T-helper 9 cell (primary cell): ENCODE measurements around the gene TMEM247.
"Not testable (repeated sequence)": the region's sequence is repeated elsewhere in the genome, so short reads cannot be mapped to it uniquely, and the experiment has no call there.

Experiments
- DNase-seq: peaks from one replicate; pipeline ENCODE4 v3.0.0-alpha.2; 2020

Gene TMEM247

DNA sequence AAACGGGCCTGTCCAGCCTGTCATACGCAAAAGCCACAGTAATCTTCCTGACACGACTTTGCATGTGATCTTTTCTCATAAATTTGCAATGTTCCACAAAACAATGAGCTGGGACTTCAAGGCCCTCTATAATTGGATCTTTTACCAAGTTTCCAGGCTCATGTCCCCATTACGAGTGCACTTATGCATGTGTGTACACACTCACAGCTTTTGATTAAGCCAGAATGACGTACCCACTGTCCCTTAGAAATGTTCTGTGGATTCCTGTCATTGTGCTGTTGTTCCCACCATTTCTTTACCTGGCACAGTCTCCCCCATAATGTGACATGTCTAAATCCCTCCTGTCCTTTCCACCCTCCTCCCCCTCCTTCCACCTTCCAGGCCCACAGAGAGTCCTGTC lies 19.7 kb upstream of the TMEM247 start:
- no peak for DNase-seq

- no peak for DNase-seq
Measured at GRCh38 chr2:46460241-46460921, 19.0 kb upstream of the TMEM247 start.

DNA sequence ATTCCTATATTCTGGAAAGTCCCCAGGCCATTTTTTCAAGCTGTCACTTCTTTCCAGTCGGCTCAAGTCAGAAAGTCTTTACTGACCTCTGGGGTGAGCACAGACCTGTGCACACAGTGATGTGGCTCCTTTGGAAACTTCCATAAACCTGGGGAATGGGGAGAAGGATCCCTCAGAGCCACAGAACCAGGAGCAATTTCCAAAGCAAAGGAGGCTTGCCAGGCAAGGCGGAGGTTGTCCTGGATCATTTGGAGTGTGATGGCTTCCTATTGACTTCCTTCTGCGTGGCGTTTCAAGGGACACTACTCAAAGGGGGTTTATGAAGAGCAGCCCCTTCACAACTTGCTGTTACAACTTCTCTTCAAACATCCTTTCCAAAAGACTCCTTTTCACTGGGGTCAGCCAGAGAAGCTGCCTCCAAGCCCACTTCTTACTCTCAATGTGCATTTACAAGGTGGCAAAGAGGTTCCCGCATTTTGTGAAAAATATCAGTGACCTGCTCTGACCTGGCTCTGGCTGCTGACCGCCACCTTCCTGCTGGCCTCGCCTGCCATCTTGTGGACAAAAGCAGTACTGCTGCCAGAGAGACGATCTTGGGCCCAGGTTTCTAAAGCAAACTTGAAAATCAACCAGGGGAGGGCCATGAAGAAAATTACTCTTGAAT lies 18.2 kb upstream of the TMEM247 start:
- DNase-seq: peak; percentile 75

- no peak for DNase-seq
Measured at GRCh38 chr2:46461709-46462171, 17.6 kb upstream of the TMEM247 start.

- no peak for DNase-seq
Measured at GRCh38 chr2:46462936-46463335, 16.4 kb upstream of the TMEM247 start.

DNA sequence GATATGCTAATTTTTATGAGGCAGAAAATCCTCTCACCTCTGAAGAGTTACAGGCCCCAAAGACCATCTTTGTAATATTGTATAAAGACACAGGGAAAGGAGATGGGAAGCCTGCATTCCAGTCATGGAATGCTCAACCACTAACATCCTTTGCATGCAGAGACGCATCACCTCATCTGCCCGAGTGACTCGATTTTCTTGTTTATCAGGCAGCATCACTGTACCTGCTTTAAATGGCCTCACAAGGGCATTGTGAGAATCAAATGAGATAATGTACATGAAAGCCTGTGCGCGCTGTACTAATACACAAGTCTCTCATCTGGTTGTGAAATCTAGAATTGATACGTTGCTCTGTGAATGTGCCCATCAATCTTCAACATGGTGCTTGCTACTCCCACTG lies 10.2 kb upstream of the TMEM247 start:
- no peak for DNase-seq

GRCh38 chr2:46469700-46470099 lies 9.7 kb upstream of the TMEM247 start:
- no peak for DNase-seq

DNA sequence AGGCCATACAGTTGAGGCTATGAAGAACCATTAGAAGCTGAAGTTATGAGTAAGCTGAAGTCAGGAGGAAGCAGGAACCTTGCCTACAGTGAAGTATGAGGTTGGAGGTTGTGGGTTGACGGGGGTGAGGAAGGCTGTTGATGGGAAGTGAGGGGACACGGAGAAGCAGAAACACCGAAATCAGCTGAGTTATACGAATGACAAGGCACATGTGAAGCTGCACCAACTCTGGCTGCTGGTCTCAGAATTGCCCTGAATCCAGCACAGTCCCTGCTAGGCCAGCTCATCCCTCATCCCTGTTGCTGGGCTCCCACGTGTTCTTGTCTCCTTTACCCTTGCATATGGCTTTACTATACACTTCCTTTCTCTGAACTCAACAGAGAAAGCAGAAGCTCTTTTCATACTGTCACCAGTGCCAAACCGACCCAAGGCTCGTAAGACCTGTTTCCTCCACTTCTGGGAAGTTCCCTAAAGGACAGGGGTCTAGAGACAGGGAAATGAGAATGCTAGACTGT lies 9.2 kb upstream of the TMEM247 start:
- no peak for DNase-seq

DNA sequence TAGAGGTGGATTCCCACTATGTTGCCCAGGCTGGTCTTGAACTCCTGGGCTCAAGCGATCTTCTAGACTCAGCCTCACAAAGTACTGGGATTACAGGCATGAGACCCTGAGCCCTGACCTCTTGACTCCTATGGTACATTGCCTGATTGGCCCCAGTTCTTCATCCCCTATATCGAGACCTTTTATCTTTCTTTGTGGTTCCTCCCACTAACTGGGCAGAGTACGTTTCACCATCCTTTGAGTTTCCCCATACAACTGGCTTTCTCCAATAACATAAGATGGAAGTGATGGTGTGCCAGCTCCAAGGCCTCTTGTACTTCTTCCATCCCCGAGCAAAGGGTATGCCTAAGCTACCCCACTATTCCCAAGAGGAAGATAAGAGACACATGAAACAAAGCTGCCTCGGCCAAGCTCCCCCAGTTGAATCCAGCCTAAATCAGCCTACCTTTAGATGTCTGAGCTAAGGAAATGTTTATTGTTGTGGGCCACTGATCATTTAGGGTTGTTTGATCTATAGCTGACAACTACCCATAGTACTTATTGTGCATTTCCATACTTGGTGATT lies 8.3 kb upstream of the TMEM247 start:
- DNase-seq: no peak

- DNase-seq: no peak
Measured at GRCh38 chr2:46471697-46472096, 7.7 kb upstream of the TMEM247 start.

- not testable (repeated sequence) for DNase-seq
Measured at GRCh38 chr2:46472165-46472564, 7.2 kb upstream of the TMEM247 start.

DNA sequence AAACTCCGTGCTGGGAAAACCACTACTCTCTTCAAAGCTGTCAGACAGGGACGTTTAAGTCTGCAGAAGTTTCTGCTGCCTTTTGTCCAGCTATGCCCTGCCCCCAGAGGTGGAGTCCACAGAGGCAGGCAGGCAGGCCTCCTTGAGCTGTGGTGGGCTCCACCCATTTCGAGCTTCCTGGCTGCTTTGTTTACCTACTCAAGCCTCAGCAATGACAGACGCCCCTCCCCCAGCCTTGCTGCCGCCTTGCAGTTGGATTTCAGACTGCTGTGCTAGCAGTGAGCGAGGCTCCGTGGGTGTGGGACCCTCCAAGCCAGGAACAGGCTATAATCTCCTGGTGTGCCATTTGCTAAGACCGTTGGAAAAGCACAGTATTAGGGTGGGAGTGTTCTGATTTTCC lies 1.9 kb upstream of the TMEM247 start:
- not testable (repeated sequence) for DNase-seq

- DNase-seq: no peak
Measured at GRCh38 chr2:46477925-46478324, 1.4 kb upstream of the TMEM247 start.

DNA sequence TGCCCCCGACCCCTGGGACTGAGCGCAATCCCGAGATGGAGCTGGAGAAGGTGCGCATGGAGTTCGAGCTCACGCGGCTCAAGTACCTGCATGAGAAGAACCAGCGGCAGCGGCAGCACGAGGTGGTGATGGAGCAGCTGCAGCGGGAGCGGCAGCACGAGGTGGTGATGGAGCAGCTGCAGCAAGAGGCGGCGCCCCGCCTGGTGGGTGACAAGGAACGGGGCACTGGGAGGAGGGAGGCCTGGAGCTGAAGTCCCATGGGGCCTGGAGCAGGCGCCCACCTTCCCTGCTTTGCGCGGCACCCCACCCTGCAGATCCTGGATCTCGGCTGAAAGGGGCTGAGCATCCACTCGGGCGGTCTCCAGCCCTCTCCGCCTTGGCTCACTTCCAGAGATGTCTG lies 1.2 kb downstream of the TMEM247 start:
- DNase-seq: no peak

- no peak for DNase-seq
Measured at GRCh38 chr2:46481198-46482193, 2.1 kb downstream of the TMEM247 start.

GRCh38 chr2:46482490-46482889 lies 3.1 kb downstream of the TMEM247 start:
- DNase-seq: no peak

DNA sequence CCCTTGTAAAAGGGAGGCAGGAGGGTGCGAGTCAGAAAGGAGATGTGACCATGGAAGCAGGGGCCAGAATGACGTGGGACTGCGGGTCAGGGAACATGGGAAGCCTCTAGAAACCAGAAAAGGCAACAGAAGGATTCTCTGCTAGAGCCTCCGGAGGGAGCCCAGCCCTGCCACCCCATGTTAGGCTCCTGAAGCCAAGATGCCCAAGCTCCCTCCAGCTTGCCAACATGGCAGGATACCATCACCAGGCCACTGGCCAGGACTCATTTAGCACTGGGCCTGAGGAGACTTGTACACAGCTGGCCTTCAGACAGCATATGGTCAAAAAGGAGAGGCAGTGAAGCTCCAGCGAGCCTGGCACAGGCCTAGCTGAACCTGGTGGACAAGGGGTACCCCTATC lies 5.6 kb downstream of the TMEM247 start:
- no peak for DNase-seq

DNA sequence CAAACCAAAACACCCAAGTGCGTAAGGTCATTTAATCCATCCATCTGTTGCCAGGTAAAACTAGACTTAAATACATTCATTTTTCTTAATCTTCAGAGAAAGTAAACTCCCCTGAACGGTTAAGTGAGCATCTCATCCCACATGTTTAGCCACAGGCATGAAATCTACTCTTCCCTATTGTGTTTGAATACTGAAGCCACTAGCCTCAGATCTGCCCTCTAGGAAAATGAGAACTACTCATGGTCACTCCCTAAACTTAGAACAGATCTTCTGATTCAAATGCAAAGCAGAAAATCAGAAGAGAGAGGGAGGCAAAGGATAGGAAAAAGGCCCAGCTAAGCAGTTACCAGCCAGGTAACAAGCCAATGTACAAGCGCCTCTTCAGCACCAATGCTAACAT lies 7.1 kb downstream of the TMEM247 start:
- DNase-seq: no peak

DNA sequence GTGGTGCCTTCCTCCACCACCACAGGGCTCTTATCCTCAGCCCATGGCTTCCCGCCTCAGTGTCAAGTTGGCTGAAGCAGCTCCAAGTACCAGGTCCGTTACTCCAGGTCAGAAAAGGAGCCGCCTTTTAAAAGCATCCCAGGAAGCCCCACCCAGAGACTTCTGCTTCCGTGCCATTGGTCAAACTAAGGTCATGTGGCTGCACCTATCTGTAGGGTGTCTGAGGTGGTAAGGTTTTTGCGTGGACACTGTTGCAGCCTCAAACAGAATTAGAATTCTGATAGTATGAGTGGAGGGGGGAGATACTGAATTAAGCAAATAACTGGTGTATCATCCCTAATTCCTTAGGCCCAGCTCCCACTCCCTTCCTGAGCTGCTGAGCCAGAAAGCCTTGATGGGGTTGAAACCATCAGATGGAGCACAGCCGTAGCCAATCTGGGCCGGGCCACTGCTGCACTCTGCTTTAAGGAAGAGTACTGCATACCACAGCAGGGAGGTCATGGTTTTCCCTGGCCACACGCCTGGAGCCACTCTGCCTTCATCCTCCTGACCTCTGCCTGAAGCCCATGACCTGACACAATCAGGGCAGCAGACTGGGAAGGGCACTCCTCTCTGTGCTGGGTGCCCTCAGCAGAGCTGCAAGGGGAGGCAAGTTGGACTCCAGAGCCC lies 8.4 kb downstream of the TMEM247 start:
- DNase-seq: no peak

DNA sequence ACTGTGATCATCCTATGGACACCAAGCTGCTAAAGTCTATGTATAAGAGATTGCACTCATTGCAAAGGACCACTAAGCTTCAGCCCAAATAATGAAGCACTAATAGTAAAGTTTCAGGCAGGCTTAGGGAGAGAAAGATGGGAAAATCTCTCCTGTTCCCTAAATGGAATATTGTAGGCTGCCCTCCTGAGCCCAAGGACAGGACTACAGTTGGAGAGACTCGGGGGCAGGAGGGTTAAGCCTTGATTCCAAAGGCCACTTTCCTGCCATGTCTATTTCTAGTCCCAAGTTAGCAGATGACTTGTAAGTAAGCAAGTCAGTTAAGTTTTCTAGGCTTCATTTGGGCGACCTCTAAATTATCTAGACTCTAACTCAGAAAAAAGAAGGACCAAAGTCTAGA lies 9.0 kb downstream of the TMEM247 start:
- DNase-seq: no peak

DNA sequence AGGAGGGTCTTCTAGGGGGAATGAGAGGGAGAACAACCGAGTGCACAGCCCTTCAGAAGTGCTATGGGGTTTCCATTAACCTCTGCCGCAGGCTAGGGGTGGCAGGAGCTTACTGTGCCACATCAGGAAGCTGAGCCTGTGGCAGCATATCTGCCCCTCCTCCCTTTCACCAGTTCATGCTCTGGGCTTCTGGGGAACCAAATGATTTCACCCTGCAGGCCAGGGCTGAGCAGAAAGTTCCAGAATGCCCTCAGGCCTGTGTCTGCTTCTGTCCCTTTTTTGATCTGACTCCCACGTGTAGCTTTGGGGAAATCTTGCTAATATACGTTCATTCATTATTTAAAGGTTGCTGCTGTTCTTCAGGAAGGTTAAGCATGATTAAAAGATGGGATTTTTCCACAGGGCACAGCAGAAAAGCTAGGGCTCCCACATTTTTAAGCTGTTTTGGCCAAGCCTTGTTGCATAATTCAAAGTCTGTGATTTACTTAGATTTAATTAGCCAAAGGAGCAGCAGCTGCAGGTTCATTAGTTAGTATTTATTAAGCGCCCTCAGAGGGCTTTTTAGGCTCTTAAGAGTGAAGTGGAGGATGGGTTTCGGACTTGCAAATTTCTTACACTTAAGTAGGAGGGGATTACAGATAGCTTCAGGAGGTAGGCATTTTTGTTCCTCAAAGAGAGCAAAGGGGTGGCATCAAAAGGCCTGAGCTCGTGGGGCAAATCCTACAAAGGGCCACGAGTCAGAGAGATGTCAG lies 10.2 kb downstream of the TMEM247 start:
- DNase-seq: no peak
